Loucy (cell line): ENCODE results near the gene NHS.

Experiments
- CTCF ChIP-seq: fragments of 200-600 bp; sonication (generic); conservative IDR thresholded peaks from 2 replicates; pipeline ENCODE4 v1.5.1; 2014; ENCODE audit warnings: mild to moderate bottlenecking, antibody characterized with exemption, low read length
- EZH2phosphoT487 ChIP-seq: fragments of 200-600 bp; IDR thresholded peaks from 2 replicates; pipeline ENCODE4 v1.6.1; 2018; ENCODE audit warnings: antibody characterized with exemption, mild to moderate bottlenecking, moderate library complexity, borderline replicate concordance

- no peak for TF ChIP-seq CTCF
- no peak for TF ChIP-seq EZH2phosphoT487
Observed at GRCh38 chrX:17472424-17472823, 97.4 kb downstream of the NHS start.
